GM04504 (cell line): Measurements from ENCODE around the gene TPK1.

ENCODE experiments used
- DNase-seq: peaks from one replicate; pipeline ENCODE4 v3.0.0-alpha.2; 2012; ENCODE audit warnings: low read depth

TPK1 gene

DNA sequence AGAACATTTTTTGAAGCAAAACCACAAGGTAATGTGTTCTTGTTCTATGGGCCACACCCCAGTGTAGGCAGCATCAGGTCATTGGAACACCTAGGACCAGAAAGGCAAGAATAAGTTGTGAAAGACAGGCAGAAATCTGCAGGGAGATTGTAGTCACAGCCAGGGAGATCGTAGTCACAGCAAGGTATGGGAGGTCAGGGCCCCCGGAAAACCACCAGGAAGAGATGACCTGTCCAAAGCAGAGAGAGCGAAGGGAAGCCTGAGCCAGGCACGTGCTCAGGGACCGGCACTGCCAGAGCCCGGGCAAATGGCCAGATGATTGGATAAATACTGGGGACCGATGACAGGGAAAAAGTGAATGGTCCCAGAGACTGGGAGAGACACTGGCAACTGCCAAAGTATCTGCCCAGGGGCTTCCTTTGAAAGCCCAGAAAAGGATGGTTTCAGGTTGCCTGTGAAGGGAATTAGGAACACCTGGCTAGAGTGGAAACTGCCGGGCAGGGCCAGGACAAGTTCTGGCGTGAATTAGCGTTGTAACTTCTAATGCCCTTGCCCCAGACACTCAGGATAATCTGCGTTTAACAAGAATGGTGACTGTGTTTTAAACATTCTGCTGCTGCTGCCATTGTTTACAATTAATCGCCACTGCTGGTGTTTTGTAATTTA is 428.5 kb downstream of the TPK1 start:
- DNase-seq = no peak

GRCh38 chr7:144404946-144405345 is 430.9 kb downstream of the TPK1 start:
- DNase-seq = peak; percentile 32

DNA sequence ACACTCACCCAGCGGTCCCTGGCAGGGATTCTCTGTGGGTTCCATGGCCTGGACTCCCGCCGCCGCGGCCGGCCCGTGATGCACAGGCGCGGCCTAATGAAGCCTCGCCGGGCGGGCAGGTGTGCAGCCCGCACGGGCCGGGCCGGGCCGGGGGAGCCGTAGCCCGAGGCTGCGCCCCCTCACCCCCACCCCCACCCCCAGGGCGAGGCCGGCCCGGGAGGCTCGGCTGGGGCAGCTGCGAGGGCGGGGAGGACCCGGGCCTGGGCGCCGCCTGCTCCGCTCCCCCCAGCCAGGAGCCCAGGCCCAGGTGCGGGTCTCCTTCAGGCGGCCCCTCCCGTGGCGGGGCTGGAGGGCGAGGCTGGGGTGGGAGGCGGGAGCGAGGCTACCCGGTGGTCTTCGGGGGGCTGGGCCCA is 432.2 kb downstream of the TPK1 start, which contains the start of gene NOBOX:
Gene NOBOX, minus strand, starts transcription at position 45 of the 413 bp plus-strand sequence.
- no peak for DNase-seq

DNA sequence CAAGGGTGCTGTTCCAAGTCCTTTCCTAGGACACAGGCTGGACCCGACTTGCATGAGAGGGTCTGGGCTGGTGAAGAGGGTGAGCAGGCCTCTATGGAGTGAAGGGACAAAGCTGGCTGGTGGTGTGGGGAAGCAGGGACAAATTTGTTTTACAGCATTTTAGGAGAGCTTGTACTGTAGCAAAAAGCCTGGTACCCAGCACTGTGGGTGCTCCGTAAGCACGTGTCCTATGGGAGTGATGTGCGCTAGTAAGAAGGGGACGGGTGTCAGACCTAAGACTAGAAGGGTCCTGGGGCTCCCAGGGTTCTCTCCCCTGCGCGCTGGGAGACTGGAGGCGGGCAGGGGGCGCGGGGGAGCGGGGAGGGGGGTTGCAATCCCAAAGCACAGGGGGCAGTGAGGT is 432.8 kb downstream of the TPK1 start:
- no peak for DNase-seq
